ENCODE measurements around the gene RMI1.
A peak's percentile ranks its signal among the peaks of the same experiment; 100 is the strongest.

The RMI1 gene

GRCh38 chr9:83978992-83979811 is 1.4 kb upstream of the RMI1 start:
- H3K4me3 ChIP-seq (ENCODE audit: low read depth, low read length), result peak overlapping the region; percentile 100
- peak; percentile 88 for DNase-seq (ENCODE audit: low read depth)
- TF ChIP-seq, protein P1, sequence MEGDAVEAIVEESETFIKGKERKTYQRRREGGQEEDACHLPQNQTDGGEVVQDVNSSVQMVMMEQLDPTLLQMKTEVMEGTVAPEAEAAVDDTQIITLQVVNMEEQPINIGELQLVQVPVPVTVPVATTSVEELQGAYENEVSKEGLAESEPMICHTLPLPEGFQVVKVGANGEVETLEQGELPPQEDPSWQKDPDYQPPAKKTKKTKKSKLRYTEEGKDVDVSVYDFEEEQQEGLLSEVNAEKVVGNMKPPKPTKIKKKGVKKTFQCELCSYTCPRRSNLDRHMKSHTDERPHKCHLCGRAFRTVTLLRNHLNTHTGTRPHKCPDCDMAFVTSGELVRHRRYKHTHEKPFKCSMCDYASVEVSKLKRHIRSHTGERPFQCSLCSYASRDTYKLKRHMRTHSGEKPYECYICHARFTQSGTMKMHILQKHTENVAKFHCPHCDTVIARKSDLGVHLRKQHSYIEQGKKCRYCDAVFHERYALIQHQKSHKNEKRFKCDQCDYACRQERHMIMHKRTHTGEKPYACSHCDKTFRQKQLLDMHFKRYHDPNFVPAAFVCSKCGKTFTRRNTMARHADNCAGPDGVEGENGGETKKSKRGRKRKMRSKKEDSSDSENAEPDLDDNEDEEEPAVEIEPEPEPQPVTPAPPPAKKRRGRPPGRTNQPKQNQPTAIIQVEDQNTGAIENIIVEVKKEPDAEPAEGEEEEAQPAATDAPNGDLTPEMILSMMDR (conservative IDR thresholded peaks at IDR 0.05; ENCODE audit: low read depth, low read length), result no peak

DNA sequence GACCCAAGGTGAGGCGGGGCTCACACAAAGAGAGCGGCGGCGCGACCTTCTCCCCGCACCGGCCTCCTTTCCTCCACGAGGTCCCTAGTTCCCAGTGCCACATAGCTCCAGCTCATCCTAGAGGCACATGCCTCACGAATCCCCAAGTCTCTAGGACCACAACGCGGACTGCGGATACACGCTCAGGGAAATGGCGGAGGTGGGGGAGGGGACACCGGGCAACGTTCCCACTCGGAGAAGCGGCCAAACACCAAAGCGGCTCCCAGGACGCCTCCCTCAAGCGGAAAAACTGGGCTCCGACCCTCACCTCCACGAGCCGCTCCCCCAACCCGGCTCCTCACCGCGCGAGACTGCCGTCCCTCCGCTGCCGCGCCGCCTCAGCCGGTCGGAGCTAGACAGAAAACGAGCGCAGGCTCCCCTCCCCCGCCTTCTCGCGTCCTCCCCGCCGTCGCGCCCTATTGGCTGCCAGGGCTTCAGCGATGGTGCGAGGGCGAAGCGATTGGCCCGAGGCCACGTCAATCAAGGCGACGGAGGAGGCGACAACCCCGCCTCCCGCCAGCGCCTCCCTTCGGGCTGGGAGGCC is 702 bp upstream of the RMI1 start, which contains the start of gene HNRNPK:
TSS of gene HNRNPK (minus strand) at position 404 of the 583 bp plus-strand sequence. CDS start 1,963 bp downstream, outside the sequence.
- DNase-seq (ENCODE audit: low read depth), result peak; percentile 99
- H3K4me3 ChIP-seq (ENCODE audit: low read depth, low read length), result peak within 1 kb of the TSS; percentile 100
- TF ChIP-seq, protein P1 (conservative IDR thresholded peaks at IDR 0.05; ENCODE audit: low read depth, low read length), result no peak

DNA sequence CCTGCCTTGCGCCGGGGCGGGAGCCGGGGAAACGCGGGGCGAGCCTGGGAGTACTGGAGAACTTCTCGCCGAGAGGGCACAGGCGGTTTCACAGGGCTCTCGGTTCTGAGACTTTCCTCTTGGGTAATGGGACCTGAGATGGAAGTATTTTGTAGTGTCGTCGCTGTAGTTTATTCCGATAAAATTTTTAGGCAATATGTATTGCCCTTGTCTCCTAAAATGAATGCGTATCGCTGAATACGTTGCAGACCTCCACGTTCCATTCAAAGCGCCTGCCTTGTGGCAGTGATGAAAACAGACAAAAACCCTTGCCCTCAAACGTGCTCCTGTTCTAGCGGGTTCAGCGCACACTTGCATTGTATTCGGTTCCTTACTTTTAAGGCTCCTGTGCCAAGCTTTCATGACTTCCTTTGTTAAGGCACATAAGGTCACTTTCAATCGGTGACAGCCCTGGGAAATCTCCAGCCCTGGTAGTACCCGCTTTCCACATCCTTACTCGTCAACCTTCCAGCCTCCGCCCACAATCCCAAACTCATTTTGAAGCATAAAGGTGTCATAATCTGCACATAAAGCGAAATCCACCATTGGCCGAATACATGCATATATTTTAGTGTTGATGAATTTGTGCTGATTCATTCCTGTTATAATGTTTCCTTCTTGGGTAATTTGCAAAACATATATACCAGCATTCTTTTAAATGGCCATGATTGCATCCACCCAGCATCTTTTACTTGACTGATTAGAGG is 694 bp downstream of the RMI1 start:
- TF ChIP-seq, protein P1 (conservative IDR thresholded peaks at IDR 0.05; ENCODE audit: low read depth, low read length), result no peak
- peak; percentile 57 for DNase-seq (ENCODE audit: low read depth)
- H3K4me3 ChIP-seq (ENCODE audit: low read depth, low read length), result peak overlapping the region; percentile 100

DNA sequence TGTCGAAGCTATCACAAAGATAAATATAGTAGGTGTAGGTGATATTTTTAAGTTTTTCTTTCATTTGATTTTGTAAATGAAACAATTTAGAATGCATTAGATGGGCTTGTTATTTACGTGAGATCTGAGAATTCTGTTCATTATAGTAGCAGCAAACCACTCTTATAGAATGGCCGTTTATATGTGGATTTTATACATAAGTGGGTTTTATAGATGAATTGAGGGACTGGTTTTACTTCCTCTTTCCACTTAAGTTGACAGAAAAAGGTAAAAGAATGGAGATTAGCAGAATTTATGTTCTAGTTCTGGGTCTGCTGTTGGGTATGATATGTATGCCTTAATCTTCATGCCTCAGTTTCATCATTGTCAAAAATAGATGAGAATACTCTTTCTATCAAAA is 5.6 kb downstream of the RMI1 start:
- no peak overlapping the region for H3K4me3 ChIP-seq (ENCODE audit: low read depth, low read length)
- TF ChIP-seq, protein P1 (conservative IDR thresholded peaks at IDR 0.05; ENCODE audit: low read depth, low read length), result no peak
- DNase-seq (ENCODE audit: low read depth), result no peak

GRCh38 chr9:83986765-83987401 is 6.3 kb downstream of the RMI1 start:
- DNase-seq (ENCODE audit: low read depth), result peak; percentile 38
- TF ChIP-seq, protein P1 (conservative IDR thresholded peaks at IDR 0.05; ENCODE audit: low read depth, low read length), result no peak

GRCh38 chr9:83987402-83987791 is 6.8 kb downstream of the RMI1 start:
- TF ChIP-seq, protein P1 (conservative IDR thresholded peaks at IDR 0.05; ENCODE audit: low read depth, low read length), result no peak
- H3K4me3 ChIP-seq (ENCODE audit: low read depth, low read length), result no peak overlapping the region
- no peak for DNase-seq (ENCODE audit: low read depth)

More at GRCh38 chr9:83986765-83987401, 6.3 kb downstream of the RMI1 start:
- no peak overlapping the region for H3K4me3 ChIP-seq (ENCODE audit: low read depth, low read length)
